ENCODE data around the gene ALDH5A1. TPM values are rescaled to one million over a fixed set of nuclear protein-coding genes. Genes with fewer than 3 reads are reported as not detected.

The ALDH5A1 gene
- polyA plus RNA-seq, 1 donor (not counting 4 experiments of a cell fraction or from before 2014, with no cell fraction given) = 0.45 TPM

DNA sequence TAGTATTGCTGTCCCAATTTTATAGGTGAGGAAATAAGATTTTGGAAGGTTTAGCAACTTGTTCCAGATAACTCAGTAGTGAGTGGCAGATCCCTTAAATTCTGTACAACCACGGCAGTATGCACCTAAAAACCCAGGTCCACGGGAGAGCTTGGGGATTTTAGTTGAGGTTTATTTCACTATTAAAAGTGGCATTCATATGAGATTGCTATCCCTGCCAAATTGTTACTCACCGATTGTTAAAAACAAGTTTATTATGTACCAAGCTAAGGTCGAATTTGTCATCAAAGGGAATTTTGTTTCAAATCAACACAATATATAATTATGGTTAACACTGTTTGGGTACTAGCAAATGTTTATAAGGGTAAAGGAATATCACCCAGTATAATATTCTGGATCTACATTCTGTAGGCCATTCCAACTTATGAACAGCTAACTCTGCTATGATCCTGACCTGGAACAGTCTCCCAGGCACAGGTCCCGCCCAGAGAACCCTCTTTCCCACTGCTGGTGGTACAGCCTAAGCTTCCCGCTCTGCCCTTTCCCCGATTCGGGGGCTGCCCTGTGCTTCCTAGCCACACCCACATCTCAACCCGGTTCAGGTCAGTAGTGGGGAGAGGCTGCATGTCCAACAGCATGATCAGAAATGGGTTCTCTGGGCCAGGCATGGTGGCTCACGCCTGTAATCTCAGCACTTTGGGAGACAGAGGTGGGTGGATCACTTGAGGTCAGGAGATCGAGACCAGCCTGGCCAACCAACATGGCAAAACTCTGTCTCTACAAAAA lies 30.3 kb upstream of the ALDH5A1 start:
- no peaks in the 10 kb centered on the region for H3K9me1 ChIP-seq (ENCODE audit: control insufficient read depth, extremely low read depth, insufficient read depth, low read length)
- DNase-seq (ENCODE audit: low read depth, low spot score) (no peak), FAIRE-seq (no peak)
- no peaks in the 10 kb centered on the region for H3K4me1 ChIP-seq (ENCODE audit: control insufficient read depth, extremely low read depth, insufficient read depth, low read length)
- no peaks in the 10 kb centered on the region for H3K36me3 ChIP-seq (ENCODE audit: control insufficient read depth in 2 of 2, extremely low read depth in 1 of 2, insufficient read depth in 2 of 2, low read length in 2 of 2)
- H3K9me3 ChIP-seq (ENCODE audit: control insufficient read depth, low read depth, low read length) = no peaks in the 10 kb centered on the region
- H3K9ac ChIP-seq (ENCODE audit: control insufficient read depth, extremely low read depth, insufficient read depth, low read length) = no peak overlapping the region
- no peak overlapping the region for H2AFZ ChIP-seq (ENCODE audit: control insufficient read depth, low read length)
- H3K4me2 ChIP-seq (ENCODE audit: control insufficient read depth, extremely low read depth, insufficient read depth, low read depth, low read length) = no peak overlapping the region
- H3K27me3 ChIP-seq (ENCODE audit: control insufficient read depth, extremely low read depth, insufficient read depth, low read length) = no peaks in the 10 kb centered on the region
- H4K20me1 ChIP-seq (ENCODE audit: control insufficient read depth, extremely low read depth, insufficient read depth, low read length) = no peaks in the 10 kb centered on the region
- TF ChIP-seq CTCF (optimal IDR thresholded peaks at IDR 0.05 in 1 of 3, IDR thresholded peaks at IDR 0.05 in 1 of 3, conservative IDR thresholded peaks at IDR 0.05 in 1 of 3; ENCODE audit: extremely low read depth in 1 of 3, insufficient read depth in 2 of 3, low read length in 3 of 3) = no peak
- TF ChIP-seq EZH2 (IDR thresholded peaks at IDR 0.05; ENCODE audit: low read length) = no peak
- H3K79me2 ChIP-seq (ENCODE audit: control insufficient read depth, insufficient read depth, low read length) = no peaks in the 10 kb centered on the region
- dilution Hi-C loops (cut with MboI; ENCODE audit: extremely low pct_ligation_motif_present, low sequenced_read_pairs) = no loop called here
- no peak overlapping the region for H3K27ac ChIP-seq (ENCODE audit: control insufficient read depth, insufficient read depth, low read length)
- no peak overlapping the region for H3K4me3 ChIP-seq (ENCODE audit: control insufficient read depth in 2 of 3, extremely low read depth in 1 of 3, insufficient read depth in 2 of 3, low read depth in 1 of 3, low read length in 3 of 3)

- H3K79me2 ChIP-seq (ENCODE audit: control insufficient read depth, insufficient read depth, low read length) = no peaks in the 10 kb centered on the region
- H3K4me2 ChIP-seq (ENCODE audit: control insufficient read depth, extremely low read depth, insufficient read depth, low read depth, low read length) = no peak overlapping the region
- no peak overlapping the region for H2AFZ ChIP-seq (ENCODE audit: control insufficient read depth, low read length)
- no peaks in the 10 kb centered on the region for H3K36me3 ChIP-seq (ENCODE audit: control insufficient read depth in 2 of 2, extremely low read depth in 1 of 2, insufficient read depth in 2 of 2, low read length in 2 of 2)
- H4K20me1 ChIP-seq (ENCODE audit: control insufficient read depth, extremely low read depth, insufficient read depth, low read length) = no peaks in the 10 kb centered on the region
- H3K9me3 ChIP-seq (ENCODE audit: control insufficient read depth, low read depth, low read length) = no peaks in the 10 kb centered on the region
- TF ChIP-seq EZH2 (IDR thresholded peaks at IDR 0.05; ENCODE audit: low read length) (no peak), CTCF (optimal IDR thresholded peaks at IDR 0.05 in 1 of 3, IDR thresholded peaks at IDR 0.05 in 1 of 3, conservative IDR thresholded peaks at IDR 0.05 in 1 of 3; ENCODE audit: extremely low read depth in 1 of 3, insufficient read depth in 2 of 3, low read length in 3 of 3) (no peak)
- DNase-seq (ENCODE audit: low read depth, low spot score) (no peak), FAIRE-seq (no peak)
- dilution Hi-C loops (cut with MboI; ENCODE audit: extremely low pct_ligation_motif_present, low sequenced_read_pairs) = no loop called here
- H3K9ac ChIP-seq (ENCODE audit: control insufficient read depth, extremely low read depth, insufficient read depth, low read length) = no peak overlapping the region
- no peak overlapping the region for H3K4me3 ChIP-seq (ENCODE audit: control insufficient read depth in 2 of 3, extremely low read depth in 1 of 3, insufficient read depth in 2 of 3, low read depth in 1 of 3, low read length in 3 of 3)
- H3K9me1 ChIP-seq (ENCODE audit: control insufficient read depth, extremely low read depth, insufficient read depth, low read length) = no peaks in the 10 kb centered on the region
- no peak overlapping the region for H3K27ac ChIP-seq (ENCODE audit: control insufficient read depth, insufficient read depth, low read length)
- H3K4me1 ChIP-seq (ENCODE audit: control insufficient read depth, extremely low read depth, insufficient read depth, low read length) = no peaks in the 10 kb centered on the region
- no peaks in the 10 kb centered on the region for H3K27me3 ChIP-seq (ENCODE audit: control insufficient read depth, extremely low read depth, insufficient read depth, low read length)
Measured at GRCh38 chr6:24469811-24470210, 25.0 kb upstream of the ALDH5A1 start.
